PC-9 (cell line): Measurements from ENCODE around the gene CPN1.

Experiments used
- EZH2 ChIP-seq: fragments of 200-600 bp; sonication (generic); IDR thresholded peaks from 2 replicates; pipeline ENCODE4 v1.8.0; 2017; ENCODE audit warnings: antibody characterized with exemption, low read depth
- TF ChIP-seq, protein P1 (sequence below): fragments of 200-600 bp; sonication (generic); conservative IDR thresholded peaks from 2 replicates; pipeline ENCODE4 v1.6.1; 2017; ENCODE audit warnings: mixed run types, antibody characterized with exemption, mild to moderate bottlenecking, moderate library complexity

DNA sequence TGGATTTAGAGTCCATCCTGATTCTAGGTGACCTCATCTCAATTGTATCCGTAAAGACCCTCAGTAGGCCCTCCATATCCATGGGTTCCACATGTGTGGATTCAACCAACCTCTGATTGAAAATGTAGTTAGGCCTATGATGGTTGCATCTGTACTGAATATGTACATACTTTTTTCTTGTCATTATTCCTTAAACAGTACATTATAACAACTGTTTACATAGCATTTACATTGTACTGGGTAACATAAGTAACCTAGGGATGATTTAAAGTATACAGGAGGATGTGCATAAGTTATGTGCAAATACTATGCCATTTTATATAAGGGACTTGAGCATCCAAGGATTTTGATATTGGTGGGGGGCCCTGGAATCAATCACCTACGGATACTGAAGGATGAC is 10.1 kb downstream of the CPN1 start:
- TF ChIP-seq, protein P1, sequence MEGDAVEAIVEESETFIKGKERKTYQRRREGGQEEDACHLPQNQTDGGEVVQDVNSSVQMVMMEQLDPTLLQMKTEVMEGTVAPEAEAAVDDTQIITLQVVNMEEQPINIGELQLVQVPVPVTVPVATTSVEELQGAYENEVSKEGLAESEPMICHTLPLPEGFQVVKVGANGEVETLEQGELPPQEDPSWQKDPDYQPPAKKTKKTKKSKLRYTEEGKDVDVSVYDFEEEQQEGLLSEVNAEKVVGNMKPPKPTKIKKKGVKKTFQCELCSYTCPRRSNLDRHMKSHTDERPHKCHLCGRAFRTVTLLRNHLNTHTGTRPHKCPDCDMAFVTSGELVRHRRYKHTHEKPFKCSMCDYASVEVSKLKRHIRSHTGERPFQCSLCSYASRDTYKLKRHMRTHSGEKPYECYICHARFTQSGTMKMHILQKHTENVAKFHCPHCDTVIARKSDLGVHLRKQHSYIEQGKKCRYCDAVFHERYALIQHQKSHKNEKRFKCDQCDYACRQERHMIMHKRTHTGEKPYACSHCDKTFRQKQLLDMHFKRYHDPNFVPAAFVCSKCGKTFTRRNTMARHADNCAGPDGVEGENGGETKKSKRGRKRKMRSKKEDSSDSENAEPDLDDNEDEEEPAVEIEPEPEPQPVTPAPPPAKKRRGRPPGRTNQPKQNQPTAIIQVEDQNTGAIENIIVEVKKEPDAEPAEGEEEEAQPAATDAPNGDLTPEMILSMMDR: no peak
- TF ChIP-seq EZH2: no peak
